GM23248 (cell line): Measurements from ENCODE around the gene TFPT. TPM values are rescaled to one million over a fixed set of nuclear protein-coding genes. Genes with fewer than 3 reads are reported as not detected.
"Not testable (repeated sequence)": the region's sequence is repeated elsewhere in the genome, so short reads cannot be mapped to it uniquely, and the experiment has no call there.

Experiments
- DNase-seq: peaks from one replicate; pipeline ENCODE4 v3.0.0-alpha.2; 2015
- H2AFZ ChIP-seq: fragments of 200-600 bp; sonication (generic); 2 replicates; pipeline ENCODE4 v1.6.1; 2016; ENCODE audit warnings: antibody characterized with exemption
- H3F3A ChIP-seq: fragments of 200-600 bp; sonication (generic); 2 replicates; pipeline ENCODE4 v1.6.1; 2016; ENCODE audit warnings: mild to moderate bottlenecking, antibody characterized with exemption, mixed run types; ENCODE audit not compliant: insufficient read depth
- H3K27ac ChIP-seq: fragments of 200-600 bp; sonication (generic); 2 replicates; pipeline ENCODE4 v1.5.1; 2016; ENCODE audit warnings: mild to moderate bottlenecking
- H3K27me3 ChIP-seq: fragments of 200-600 bp; sonication (generic); replicated peaks from 2 replicates; pipeline ENCODE4 v1.6.1; 2016; ENCODE audit warnings: mild to moderate bottlenecking; ENCODE audit not compliant: insufficient read depth
- H3K36me3 ChIP-seq: fragments of 200-600 bp; sonication (generic); 2 replicates; pipeline ENCODE4 v1.6.1; 2016; ENCODE audit warnings: low read depth, mild to moderate bottlenecking
- H3K4me1 ChIP-seq: fragments of 200-600 bp; sonication (generic); 2 replicates; pipeline ENCODE4 v1.6.1; 2016; ENCODE audit warnings: mild to moderate bottlenecking; ENCODE audit not compliant: insufficient read depth
- H3K4me2 ChIP-seq: fragments of 200-600 bp; sonication (generic); one replicate; pipeline ENCODE4 v1.6.1; 2016; ENCODE audit warnings: mild to moderate bottlenecking; ENCODE audit not compliant: unreplicated experiment
- H3K4me3 ChIP-seq: fragments of 200-600 bp; sonication (generic); 2 replicates; pipeline ENCODE4 v1.5.1; 2016; ENCODE audit warnings: mild to moderate bottlenecking
- H3K79me2 ChIP-seq: fragments of 200-600 bp; sonication (generic); 2 replicates; pipeline ENCODE4 v1.6.1; 2016; ENCODE audit warnings: mild to moderate bottlenecking; ENCODE audit not compliant: insufficient read depth
- H3K9ac ChIP-seq: fragments of 200-600 bp; sonication (generic); 2 replicates; pipeline ENCODE4 v1.6.1; 2016; ENCODE audit warnings: mild to moderate bottlenecking
- H3K9me2 ChIP-seq: fragments of 200-600 bp; sonication (generic); 2 replicates; pipeline ENCODE4 v1.6.1; 2016; ENCODE audit warnings: mixed run types, mild to moderate bottlenecking, moderate library complexity; ENCODE audit not compliant: insufficient read depth
- H3K9me3 ChIP-seq: fragments of 200-600 bp; sonication (generic); one replicate; pipeline ENCODE4 v1.6.1; 2017; ENCODE audit warnings: low read depth
- H4K20me1 ChIP-seq: fragments of 200-600 bp; sonication (generic); 2 replicates; pipeline ENCODE4 v1.6.0; 2016; ENCODE audit not compliant: insufficient read depth
- EZH2 ChIP-seq: fragments of 200-600 bp; sonication (generic); IDR thresholded peaks from 2 replicates; pipeline ENCODE4 v1.6.1; 2018; ENCODE audit warnings: antibody characterized with exemption, mild to moderate bottlenecking; ENCODE audit not compliant: insufficient read depth, poor library complexity, severe bottlenecking
- EZH2phosphoT487 ChIP-seq: fragments of 200-600 bp; sonication (generic); IDR thresholded peaks from 2 replicates; pipeline ENCODE4 v1.6.1; 2018; ENCODE audit warnings: antibody characterized with exemption, moderate library complexity, mild to moderate bottlenecking, low read depth; ENCODE audit not compliant: insufficient read depth
- WGBS, 2 experiments: methylation state at CpG; one replicate each; pipeline ENCODE4 v1.1.6; 2015 to 2017; ENCODE audit warnings: low lambda C conversion rate in 2 of 2, low coverage in 1 of 2; ENCODE audit errors: missing lambda C conversion rate in 2 of 2; 5-methylcytosine and 5-hydroxymethylcytosine counted together
- in situ Hi-C: fragments of 300-500 bp; cut with MboI; formaldehyde crosslinking; loops from 2 replicates; pipeline ENCODE4 v1.15.0; 2020
- polyA plus RNA-seq: library from polyadenylated mRNA; unstranded; fragments of >200 nt; fragmentation: Nextera tagmentation; extraction: Ambion mirVana; gene quantifications from 2 replicates; pipeline ENCODE4 v1.2.1, GENCODE V29; 2016
- total RNA-seq: library from RNA; depleted of rRNA; stranded (reverse); fragments of >200 nt; shearing (Covaris generic); gene quantifications from 2 replicates; pipeline ENCODE4 v1.2.3, GENCODE V29; 2014

The TFPT gene
- total and polyA plus RNA-seq, 2 experiments from 2014 or later, result 11.5 to 30.0 TPM

DNA sequence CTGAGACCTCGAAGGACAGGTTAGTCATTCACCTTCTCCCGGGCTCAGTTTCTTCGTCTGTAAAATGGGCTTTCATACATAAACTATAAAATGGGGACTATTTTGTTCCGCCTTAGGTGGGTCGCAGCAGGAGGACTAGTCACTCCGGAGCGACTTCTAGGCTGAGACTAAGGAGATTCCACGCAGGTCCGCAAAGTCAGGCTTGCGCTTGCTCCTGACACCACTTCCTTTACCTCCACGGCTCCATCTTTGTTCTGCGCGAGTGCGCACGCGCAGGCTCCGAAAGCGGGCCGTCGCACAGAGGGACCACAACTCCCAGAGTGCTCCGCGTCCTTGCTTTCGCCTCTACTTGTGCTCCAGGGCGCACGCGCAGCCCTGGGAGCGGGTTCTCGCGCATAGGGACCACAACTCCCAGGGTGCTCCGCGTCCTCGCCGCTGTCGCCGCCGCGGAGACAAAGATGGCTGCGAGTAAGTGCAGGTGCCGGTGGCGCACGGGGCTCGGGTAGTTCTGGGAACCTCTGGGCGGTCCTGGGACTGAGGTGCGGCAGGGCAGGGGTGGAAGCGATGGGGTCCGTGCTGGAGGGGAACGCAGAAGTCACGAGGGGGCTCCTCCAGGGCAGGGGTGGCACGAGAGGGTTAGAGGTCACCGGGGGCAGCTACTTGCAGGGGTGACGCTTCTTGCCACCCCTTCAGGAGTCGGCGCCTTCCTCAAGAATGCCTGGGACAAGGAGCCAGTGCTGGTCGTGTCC, 12.9 kb downstream of the TFPT start, which contains the start of gene NDUFA3:
TSS of gene NDUFA3 (plus strand) at position 435 of the 749 bp plus-strand sequence. CDS start at position 459, 24 bp downstream.
- H3K9me3 ChIP-seq, result no peaks in the 10 kb centered on the region
- no peaks in the 10 kb centered on the region; the same call in 1 of the 2 replicates for H3K36me3 ChIP-seq
- DNase-seq, result peak; percentile 100
- peak within 1 kb of the TSS; percentile 92 for H2AFZ ChIP-seq
- in situ Hi-C loops, result no loop called here
- H3K4me1 ChIP-seq, result no peaks in the 10 kb centered on the region
- H3F3A ChIP-seq, result no peaks in the 10 kb centered on the region
- peak within 1 kb of the TSS; percentile 70 for H3K9ac ChIP-seq
- no peaks in the 10 kb centered on the region for H3K27me3 ChIP-seq
- H3K4me2 ChIP-seq, result peak within 1 kb of the TSS; percentile 97
- H3K9me2 ChIP-seq, result no peaks in the 10 kb centered on the region
- H3K4me3 ChIP-seq, result peak within 1 kb of the TSS; percentile 80
- no peaks in the 10 kb centered on the region for H4K20me1 ChIP-seq
- whole genome bisulfite sequencing, 2 experiments, result 4 to 5% methylated on average over 50 to 54 of the region's 54 CpGs
- TF ChIP-seq EZH2phosphoT487, result no peak
- TF ChIP-seq EZH2, result no peak
- H3K79me2 ChIP-seq, result peaks cover 32% of the 10 kb centered on the region
- H3K27ac ChIP-seq, result no peak within 1 kb of the TSS

GRCh38 chr19:54100561-54100960, 14.9 kb downstream of the TFPT start, which contains the start of gene OSCAR:
TSS of gene OSCAR (minus strand) at chr19:54100803. CDS start at chr19:54100792, 11 bp downstream.
- Histone ChIP-seq H3K36me3 (no peaks in the 10 kb centered on the region), H3K79me2 (peaks cover 27% of the 10 kb centered on the region), H2AFZ (no peak within 1 kb of the TSS), H3K27me3 (no peaks in the 10 kb centered on the region), H3K4me3 (no peak within 1 kb of the TSS), H3K27ac (no peak within 1 kb of the TSS), H3K4me2 (no peak within 1 kb of the TSS), H3K9me2 (no peaks in the 10 kb centered on the region), H3K9ac (no peak within 1 kb of the TSS), H3K4me1 (no peaks in the 10 kb centered on the region), H4K20me1 (no peaks in the 10 kb centered on the region), H3K9me3 (no peaks in the 10 kb centered on the region), H3F3A (no peaks in the 10 kb centered on the region)
- in situ Hi-C loops, result no loop called here
- WGBS, 2 experiments, result 20 to 27% methylated on average over 5 of the region's 5 CpGs
- no peak for DNase-seq
- TF ChIP-seq EZH2phosphoT487, result no peak
- no peak for TF ChIP-seq EZH2

DNA sequence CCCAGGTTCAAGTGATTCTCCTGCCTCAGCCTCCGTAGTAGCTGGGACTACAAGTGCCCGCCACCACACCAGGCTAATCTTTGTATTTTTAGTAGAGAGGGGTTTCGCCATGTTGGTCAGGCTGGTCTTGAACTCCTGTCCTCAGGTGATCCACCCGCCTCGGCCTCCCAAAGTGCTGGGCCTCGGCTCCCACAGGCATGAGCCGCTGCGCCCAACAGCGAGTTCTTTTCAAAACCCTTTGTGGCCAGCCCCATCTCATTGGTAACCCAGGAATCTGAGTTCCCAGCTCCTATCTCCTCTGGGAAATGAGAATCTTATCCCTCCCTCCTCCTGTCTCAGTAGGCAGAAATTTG, 15.6 kb downstream of the TFPT start:
- H3F3A ChIP-seq, H4K20me1 ChIP-seq, H3K4me1 ChIP-seq, H3K4me3 ChIP-seq, H3K27me3 ChIP-seq, H3K4me2 ChIP-seq, H3K9ac ChIP-seq, H3K36me3 ChIP-seq, H2AFZ ChIP-seq, DNase-seq, H3K27ac ChIP-seq, H3K9me2 ChIP-seq, in situ Hi-C loops, H3K9me3 ChIP-seq: not testable (repeated sequence)
- peaks cover 22% of the 10 kb centered on the region for H3K79me2 ChIP-seq
- WGBS, 2 experiments, result 68 to 77% methylated on average over 7 to 9 of the region's 9 CpGs

- Histone ChIP-seq H3K9me2 (no peaks in the 10 kb centered on the region), H3K27me3 (no peaks in the 10 kb centered on the region), H3K4me3 (no peak overlapping the region), H3F3A (no peaks in the 10 kb centered on the region), H3K4me2 (no peak overlapping the region), H3K9me3 (no peaks in the 10 kb centered on the region), H4K20me1 (no peaks in the 10 kb centered on the region), H2AFZ (no peak overlapping the region), H3K79me2 (peaks cover 17% of the 10 kb centered on the region), H3K36me3 (no peaks in the 10 kb centered on the region), H3K9ac (no peak overlapping the region), H3K4me1 (no peaks in the 10 kb centered on the region), H3K27ac (no peak overlapping the region)
- TF ChIP-seq EZH2phosphoT487 (no peak), EZH2 (no peak)
- DNase-seq, result no peak
- in situ Hi-C loops, result no loop called here
- 84 to 86% methylated on average over 12 of the region's 12 CpGs for WGBS, 2 experiments
These were observed 16.1 kb downstream of the TFPT start for GRCh38 chr19:54099190-54099902.
